Stimulated activated CD8-positive, alpha-beta memory T cell treated with anti-CD3 and anti-CD28 coated beads, Interleukin-7, amount 100 ng/mL, for 1 hour (primary cell): ENCODE data around the gene SBF2.
"Not testable (repeated sequence)": the region's sequence is repeated elsewhere in the genome, so short reads cannot be mapped to it uniquely, and the experiment has no call there.

Experiments
- DNase-seq, 2 donors: peaks; one replicate each; pipeline ENCODE4 v3.0.0-alpha.2; 2020; ENCODE audit warnings: low read depth in 2 of 2

Gene SBF2

DNA sequence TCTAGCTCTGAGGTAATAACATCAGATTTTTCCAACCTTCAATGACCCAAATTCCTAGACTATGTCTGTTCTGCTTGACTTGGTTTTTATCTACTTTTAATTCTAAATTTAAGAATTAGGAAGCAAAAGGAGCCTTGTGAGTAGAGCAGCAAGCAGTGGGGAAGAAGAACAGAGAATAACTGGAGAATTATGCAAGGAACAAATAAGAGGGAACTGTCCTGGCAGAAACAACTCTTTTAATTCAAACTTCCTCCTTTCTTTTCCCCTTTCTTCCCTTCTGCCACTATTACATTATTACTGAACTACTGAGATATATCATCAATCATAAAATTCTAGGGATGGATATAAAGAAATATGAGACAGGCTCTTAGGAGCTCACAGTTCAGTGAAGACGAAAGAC is 276.1 kb downstream of the SBF2 start:
- no peak for DNase-seq

DNA sequence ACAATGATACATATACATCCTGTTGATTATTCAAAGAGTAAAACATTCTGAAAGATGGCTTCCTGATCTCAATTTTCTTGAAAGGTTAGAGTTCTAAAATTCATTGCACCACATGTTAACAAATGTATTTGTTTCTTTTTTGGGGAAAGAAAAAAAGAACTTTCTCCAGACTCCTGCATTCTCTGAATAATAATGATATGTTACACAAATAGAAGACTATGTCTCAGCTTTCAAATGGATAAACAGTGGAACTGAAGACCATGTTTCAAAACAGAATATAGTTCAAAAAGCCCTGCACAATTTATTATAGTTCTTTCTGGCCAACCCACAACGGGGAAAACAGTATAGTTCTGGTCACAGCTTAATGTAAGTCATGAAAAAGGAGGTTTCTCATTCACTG is 277.0 kb downstream of the SBF2 start:
- DNase-seq: no peak

DNA sequence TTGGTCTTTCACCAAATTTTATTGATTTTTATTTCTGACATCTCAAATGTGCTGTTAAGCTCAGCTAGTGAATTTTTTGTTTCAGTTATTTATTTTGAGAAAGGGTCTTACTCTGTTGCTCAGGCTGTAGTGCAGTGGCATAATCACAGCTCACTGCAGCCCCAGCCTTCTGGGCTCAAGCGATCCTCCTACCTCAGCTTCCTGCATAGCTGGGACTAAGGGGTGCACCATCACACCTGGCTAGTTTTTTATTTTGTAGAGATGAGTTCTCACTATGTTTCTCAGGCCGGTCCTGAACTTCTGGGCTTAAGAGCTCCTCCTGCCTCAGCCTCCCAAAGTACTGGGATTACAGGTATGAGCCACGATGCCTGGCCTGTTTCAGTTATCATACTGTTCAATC is 282.0 kb downstream of the SBF2 start:
- no peak for DNase-seq

DNA sequence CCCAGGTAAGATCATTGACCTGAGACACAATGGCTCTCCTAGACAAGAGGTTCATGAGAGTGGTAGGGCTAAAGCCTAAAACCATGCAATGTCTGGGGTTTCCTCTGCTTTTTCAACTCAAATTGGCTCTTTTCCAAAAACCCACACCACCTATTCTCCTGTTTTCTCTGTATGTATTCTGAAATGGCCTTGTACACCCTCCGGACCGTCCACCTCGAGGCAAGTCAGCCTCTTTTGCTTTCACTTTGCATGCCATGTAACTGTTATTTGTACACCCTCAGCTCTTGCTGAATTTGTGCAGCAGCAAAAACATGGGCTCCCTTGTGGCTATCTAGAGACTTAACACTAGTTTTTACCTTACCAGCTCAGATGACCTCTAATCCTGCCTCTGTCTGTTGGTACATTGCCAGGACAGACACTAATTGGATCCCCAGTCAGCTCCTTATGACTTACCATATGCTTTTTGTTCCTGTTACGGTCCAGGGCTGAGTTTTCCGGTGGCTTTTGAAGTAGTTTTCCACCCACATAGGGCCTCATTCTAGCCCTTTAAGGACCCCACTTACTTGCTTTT is 288.0 kb downstream of the SBF2 start:
- no peak for DNase-seq

DNA sequence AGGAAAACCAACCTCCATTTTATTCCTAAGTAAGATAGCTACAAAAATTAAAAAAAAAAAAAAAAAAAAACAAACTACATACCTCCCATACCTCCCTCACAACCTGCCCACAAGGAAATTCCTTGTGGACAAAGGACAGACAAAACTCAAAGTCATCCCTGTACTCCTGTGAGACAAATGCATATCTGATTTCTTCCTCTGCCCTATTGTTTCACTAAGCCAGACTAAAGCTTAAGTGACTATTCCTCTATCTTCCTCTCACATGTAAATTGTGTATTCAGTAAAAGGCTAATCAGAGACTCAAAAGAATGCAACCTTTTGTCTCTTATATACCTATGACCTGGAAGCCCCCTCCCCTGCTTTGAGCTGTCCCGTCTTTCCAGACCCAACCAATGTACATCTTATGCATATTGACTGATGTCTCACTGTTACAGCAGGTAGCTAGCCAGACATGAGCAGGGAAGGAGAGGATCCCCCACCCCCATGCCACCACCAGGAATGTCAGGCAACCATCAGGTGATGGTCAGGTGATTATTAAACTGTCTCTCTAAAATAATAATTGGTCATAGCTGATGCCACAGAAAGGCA is 289.4 kb downstream of the SBF2 start:
- DNase-seq: no peak

DNA sequence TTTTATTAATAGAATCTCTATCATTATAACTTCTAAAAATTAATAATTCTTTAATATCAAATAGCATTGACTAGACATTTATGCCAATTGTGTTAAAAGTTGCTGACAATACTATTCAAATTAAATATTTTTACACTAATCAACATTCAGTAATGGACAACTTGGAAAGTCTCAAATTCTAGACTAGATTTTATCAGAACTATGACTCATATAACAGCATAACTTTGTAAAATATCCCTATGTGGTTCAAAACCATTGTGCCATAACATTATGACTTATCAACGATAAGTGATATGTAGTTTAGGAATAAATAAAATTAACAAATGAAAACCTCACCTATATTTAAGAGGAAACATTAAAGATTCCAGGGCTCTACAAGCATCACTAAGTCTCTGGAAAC is 291.8 kb downstream of the SBF2 start:
- no peak for DNase-seq

DNA sequence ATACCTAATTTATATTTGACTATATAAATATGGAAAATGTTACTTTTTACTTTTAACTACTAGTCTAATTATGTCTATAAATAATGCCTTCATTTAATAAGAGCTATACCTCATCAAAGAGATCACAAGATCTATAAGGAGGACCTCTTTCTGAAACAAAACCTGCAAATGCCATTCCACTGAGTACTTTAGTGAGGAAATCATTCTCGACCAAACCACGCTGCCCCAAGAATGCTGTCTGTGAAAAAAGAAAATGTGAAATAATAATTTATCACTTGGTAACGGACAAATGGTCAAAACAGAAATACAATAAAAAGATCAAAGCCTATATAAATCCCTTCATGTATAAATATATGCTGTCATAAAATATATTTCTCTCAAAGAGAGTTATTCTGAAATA is 301.7 kb downstream of the SBF2 start:
- no peak for DNase-seq

DNA sequence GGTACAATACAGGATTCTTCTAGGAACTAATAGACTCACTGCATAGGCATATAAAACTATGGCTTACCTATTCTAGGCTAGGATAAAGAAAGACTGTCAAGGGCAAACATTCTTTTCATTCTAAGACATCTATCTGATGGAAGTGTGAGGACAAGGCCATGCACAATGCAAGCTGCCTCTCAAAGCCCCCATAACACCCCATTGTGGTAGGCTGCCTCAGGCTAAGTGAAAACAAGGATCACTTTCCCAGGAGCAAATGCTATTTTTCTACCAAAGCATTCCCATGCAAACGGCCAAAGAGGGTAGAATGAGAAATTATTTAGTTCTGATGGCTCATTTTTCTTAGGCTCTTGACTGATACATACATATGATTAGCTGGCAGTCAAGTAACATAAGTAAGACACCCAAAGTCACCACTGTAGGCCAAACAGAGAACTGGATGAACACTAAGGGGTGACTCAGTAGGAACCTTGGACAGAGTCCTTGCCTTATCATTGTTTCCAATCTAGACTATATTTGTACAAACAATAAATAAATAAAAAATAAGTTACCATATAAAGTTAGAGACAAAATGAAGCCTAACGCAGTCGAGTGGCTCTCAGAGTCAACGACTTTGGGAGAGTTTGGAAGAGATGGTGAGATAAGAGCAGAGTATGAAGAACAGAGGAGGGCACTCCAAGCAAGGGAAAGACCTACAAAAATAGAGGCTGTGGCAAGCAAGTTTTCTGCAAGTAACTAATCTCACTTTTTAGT is 303.6 kb downstream of the SBF2 start:
- DNase-seq: no peak

DNA sequence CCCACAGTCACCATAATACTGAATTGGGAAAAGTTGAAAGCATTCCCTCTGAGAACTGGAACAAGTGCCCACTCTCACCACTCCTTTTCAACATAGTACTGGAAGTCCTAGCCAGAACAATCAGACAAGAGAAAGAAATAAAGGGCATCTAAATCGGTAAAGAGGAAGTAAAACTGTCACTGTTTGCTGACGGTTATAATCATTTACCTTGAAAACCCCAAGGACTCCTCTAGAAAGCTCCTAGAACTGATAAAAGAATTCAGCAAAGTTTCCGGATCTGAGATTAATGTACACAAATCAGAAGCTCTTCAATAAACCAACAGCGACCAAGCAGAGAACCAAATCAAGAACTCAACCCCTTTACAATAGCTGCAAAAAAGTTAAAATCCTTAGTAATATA is 306.7 kb downstream of the SBF2 start:
- DNase-seq: not testable (repeated sequence)

DNA sequence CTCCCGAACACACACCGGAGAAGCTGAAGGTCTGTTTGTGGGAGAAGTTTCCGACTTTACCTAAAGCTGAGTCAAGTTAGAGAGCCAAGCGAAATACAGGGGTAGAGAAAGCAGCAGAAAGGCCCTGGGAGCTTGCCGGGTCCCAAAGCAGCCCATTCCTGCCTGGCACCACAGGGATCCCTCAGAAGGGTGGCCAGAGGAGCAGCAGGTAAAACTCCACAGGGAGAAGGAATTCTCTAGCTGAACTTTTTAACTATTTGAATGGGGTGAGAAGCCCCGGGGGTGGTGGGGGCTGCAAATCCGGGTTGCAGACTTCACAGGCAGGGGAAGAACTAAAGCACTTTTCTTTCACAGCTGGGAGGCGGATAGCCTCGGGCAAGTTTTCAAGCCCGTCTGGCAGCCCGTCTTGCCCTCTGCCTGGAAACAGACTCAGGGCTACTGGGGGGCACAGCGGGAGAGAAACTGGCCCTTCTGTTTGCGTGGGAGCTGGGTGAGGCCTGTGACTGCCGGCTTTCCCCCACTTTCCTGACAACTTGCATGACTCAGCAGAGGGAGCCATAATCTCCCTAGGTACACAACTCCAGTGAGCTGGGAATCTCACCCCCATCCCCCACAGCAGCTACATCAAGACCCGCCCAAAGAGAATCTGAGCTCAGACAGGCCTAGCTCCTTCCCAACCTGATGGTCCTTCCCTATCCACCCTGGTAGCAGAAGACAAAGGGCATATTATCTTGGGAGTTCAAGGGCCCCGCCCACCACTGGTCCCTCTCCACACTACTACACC is 311.0 kb downstream of the SBF2 start:
- no peak for DNase-seq

DNA sequence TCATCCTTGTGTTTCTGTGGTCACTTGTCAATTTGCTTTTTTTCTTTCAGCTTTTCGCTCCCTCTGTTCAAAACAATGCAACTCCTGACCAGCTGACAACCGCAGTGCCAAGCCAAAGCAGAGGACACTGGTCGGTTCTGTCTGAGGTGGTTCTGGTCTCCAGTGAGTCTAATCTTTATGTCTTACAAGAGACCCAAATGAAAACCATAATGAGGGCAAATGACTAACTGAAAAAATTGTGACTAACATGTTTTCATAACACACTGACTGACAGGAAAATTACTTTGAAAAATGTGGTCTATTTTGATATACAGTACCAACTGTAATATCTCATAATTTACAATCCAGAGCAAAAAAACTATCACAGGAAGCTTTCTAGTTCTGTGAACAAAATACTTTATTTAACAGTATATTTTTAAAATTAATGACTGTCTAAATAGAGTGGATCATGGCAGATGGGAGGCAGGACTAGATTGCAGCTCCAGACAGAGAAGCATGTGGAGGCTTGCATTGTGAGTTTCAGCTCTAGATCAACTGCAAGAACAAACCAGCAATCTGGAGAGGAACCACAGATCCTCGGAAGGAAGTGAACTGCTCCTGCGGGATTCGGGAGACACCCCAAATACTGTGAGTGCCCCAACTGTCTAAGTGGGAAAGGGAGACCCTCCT is 311.8 kb downstream of the SBF2 start:
- DNase-seq: no peak

DNA sequence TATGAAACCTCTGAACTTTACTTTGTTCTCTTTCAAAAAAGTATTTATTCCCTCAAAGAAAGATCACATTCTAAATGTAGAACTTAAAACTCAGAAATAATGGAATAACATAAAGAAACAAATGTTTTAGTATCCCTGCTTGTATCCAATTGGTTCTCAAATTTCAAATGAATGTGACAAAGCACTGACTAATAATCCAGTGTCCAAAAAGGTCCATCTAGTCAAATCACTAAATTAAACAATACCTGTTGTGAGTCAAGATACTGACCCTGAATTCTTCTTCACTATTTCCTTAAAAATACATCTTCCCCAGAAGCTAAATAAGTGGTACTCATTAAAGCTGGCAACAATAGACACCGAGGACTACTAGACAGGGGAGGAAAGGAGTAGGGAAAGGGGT is 313.1 kb downstream of the SBF2 start:
- DNase-seq: no peak

DNA sequence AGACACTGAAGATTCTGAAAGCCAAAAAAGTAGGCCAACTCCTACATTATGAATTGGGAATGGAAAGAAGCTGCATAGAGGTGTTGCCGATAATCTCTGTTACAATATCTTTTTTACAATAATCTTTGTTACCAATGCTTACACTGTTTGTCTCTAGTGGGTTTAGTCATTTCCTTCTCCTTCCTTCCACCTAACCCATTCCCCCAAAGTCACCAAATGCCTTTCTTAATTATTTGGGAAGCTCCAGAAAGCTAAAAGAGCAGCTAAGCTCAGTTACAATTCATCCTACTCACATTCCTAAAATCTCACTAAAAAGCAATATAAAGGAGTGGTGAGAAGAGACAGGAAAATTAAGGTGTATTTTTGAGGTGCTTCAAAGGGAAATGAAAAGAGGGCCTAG is 316.5 kb downstream of the SBF2 start:
- no peak for DNase-seq

DNA sequence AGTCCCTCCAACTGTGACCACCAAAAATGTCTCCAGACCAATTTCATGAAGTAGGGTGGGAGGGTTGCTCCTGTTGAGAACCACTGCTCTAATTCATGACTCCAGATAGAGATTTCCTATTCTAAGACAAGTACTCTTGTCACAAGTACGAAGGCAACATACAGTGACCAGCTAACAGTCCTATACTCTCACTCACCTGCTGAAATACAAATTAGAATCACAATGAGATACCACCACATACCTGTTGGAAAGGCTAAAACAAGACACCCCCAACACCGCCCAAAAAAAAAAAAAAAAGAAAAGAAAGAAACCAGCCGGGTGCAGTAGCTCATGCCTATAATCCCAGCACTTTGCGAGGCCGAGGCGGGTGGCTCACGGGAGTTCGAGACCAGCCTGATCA is 319.6 kb downstream of the SBF2 start:
- no peak for DNase-seq

DNA sequence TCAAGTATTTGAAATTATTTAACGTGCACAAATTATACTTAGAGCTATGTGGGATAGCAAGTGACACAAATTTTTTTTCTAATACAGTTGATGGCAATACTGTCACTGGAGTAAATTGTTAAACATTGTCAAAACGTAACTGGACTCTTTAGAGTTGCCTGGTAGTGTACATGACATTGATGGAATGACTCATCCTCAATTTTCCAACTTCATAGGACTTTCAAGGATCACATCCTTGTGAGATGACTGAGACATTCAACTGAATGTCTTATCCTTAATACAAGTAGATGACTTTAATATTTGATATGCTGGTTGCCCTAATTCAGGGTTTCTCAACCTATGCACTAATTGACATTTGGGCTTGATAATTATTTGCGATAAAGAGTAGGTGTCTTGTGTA is 320.1 kb downstream of the SBF2 start:
- DNase-seq: no peak

DNA sequence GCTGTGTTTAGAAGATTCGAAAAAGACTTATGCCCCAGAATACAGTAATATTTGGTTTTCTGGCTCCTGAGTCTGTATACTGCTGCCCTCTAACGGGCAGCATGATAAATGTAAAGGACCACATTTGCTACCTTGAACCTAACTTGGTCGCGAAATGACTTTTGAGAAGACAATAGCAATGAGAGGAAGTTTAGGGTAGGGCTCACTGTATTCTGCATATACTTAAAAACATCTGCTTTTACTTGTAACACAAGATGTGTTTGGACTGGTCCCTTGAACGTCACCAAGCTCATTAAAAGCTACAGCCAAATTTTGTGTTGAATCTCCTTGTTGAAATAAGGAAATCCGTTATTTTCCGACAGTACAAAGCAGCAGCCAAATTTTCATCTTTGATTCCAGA is 321.0 kb downstream of the SBF2 start:
- no peak for DNase-seq

DNA sequence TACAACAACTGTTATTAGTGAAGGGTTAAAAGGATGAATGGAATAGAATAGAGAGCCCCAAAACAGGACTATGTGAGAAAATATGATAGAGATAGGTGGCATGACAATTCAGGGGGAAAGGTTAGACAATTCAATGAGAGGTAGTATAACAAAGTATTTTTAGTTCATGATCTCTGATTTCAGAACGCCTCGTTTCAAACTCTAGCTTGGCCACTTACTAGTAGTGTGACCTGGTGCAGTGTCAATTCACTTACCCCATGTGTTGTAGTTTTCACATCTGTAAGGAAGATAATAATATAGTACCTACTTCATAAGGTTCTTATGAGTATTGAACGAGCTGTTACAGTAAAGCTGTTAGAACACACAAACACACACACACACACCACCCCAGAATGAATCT is 322.1 kb downstream of the SBF2 start:
- DNase-seq: no peak

DNA sequence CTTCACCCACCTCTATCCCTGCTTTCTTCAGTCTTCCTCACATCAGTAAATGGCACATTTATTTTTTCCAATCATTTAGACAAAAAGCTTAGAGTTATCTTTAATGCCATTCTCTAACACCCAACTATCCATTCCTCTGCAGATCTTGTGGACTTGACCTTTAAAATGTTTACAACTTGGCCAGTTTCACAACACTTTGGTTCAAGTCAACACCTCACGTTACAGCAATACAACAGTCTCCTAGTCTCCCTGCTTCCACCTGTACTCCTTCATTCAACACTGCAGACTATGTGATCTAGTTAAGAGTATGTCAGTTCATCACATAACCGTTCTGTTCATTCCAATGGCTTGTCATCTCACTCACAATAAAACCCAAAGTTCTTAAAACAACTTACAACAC is 325.0 kb downstream of the SBF2 start:
- no peak for DNase-seq

DNA sequence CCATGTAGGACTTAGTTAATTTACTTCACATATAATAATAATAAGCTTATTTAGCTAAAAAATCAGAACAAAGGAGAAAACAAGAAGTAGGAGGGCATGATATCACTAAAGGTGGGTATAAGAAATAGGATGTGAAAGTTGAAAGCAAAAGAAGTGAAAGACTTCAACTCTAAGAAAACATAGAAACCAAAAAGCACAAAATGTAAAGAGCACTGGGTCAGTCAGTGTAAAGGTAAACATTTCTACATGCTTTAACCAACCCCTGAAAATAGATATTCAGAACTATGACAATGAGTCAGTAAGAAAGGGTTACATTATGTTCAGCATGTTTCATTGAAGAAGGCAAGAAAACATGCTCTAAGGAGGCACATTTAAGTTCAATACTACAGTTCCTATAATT is 331.3 kb downstream of the SBF2 start:
- DNase-seq: no peak

DNA sequence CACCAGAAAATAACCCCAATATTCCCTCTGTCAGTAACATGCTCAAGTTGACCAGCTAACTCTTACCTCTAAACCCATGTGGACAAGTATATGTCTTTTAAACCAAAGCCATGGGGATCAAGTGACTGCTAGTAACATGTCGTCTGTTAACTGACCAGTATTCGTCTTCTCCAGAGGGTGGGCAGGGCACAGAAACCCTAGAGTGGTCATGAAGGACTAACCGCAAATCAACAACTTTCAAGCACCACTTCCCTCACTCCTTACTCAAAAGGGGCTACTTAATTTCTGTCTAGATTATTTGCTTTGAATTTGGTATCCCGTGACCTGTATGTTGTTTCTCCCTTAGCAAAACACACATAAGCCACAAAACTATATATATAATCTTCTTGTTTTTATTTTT is 336.9 kb downstream of the SBF2 start:
- DNase-seq: no peak

DNA sequence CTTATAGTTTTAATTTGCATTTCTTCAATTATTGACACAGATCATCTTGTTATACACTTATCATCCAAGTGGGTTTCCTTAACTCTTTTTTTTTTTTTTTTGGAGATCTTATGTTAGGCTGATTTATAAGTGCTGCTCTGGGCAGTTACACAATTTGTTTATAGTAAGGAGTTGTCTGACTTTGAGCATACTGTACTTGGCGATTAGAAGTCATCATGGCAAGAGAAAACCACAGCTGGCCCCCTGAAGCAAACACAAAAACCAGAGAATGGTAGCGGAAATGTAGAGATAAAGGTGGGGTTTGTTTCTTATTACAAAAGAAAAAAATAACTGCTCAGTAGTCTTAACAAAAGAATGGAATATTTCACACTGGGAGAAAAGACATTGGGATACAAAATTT is 337.5 kb downstream of the SBF2 start:
- DNase-seq: no peak

DNA sequence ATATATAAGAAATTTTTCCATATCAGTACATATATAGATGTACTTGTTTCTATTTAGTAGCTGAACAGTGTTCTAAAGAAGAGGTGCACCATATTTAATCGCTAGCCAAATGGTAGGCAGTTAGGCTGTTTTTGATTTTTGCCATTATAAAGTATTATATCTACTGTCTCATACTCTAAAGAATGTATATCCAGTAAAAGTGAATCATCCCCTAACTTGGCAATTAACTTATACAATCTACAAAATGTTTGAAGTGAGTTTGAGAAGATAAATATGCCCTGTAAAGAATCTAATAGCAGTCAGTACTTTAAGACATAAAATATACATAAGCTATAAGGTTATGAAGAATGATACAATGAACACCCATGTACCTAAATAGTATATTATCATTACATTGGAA is 338.6 kb downstream of the SBF2 start:
- DNase-seq: no peak
